Neuronal stem cell (in vitro differentiated cells): ENCODE measurements around the gene SEMA3E.
"Not testable (repeated sequence)": the region's sequence is repeated elsewhere in the genome, so short reads cannot be mapped to it uniquely, and the experiment has no call there.

Experiments used
- DNase-seq: peaks from one replicate; pipeline ENCODE4 v3.0.0-alpha.2; 2013; ENCODE audit warnings: low spot score
- H2AFZ ChIP-seq: one replicate; pipeline ENCODE4 v1.6.1; 2013; ENCODE audit warnings: mild to moderate bottlenecking, low read length, inconsistent platforms
- H2AK5ac ChIP-seq: 2 replicates; pipeline ENCODE4 v1.6.1; 2013; ENCODE audit warnings: low read depth, mild to moderate bottlenecking, inconsistent platforms, low read length, moderate library complexity, mixed read lengths
- H2BK120ac ChIP-seq: 2 replicates; pipeline ENCODE4 v1.6.1; 2013; ENCODE audit warnings: low read depth, mild to moderate bottlenecking, inconsistent platforms, low read length, moderate library complexity, mixed read lengths
- H2BK12ac ChIP-seq: one replicate; pipeline ENCODE4 v1.6.1; 2013; ENCODE audit warnings: low read length, inconsistent platforms
- H2BK15ac ChIP-seq: 2 replicates; pipeline ENCODE4 v1.6.1; 2013; ENCODE audit warnings: mild to moderate bottlenecking, low read length, inconsistent platforms, mixed read lengths
- H2BK5ac ChIP-seq: one replicate; pipeline ENCODE4 v1.6.1; 2013; ENCODE audit warnings: inconsistent platforms, mild to moderate bottlenecking, low read length, moderate library complexity
- H3K14ac ChIP-seq: one replicate; pipeline ENCODE4 v1.6.1; 2013; ENCODE audit warnings: low read length, inconsistent platforms
- H3K18ac ChIP-seq: 2 replicates; pipeline ENCODE4 v1.6.1; 2013; ENCODE audit warnings: low read length, inconsistent platforms
- H3K23ac ChIP-seq: 2 replicates; pipeline ENCODE4 v1.6.1; 2013; ENCODE audit warnings: low read depth, mild to moderate bottlenecking, mixed read lengths, low read length, inconsistent platforms; ENCODE audit not compliant: poor library complexity
- H3K27ac ChIP-seq: replicated peaks from 3 replicates; pipeline ENCODE4 v1.5.1; 2013; ENCODE audit warnings: low read length, inconsistent platforms
- H3K27me3 ChIP-seq, 3 experiments: 2 replicates each; pipeline ENCODE4 v1.6.1; 2013; ENCODE audit warnings: low read length in 3 of 3, mild to moderate bottlenecking in 2 of 3, inconsistent platforms in 1 of 3, low read depth in 1 of 3, mixed read lengths in 1 of 3, moderate library complexity in 1 of 3; ENCODE audit not compliant: control insufficient read depth in 3 of 3, insufficient read depth in 3 of 3
- H3K36me3 ChIP-seq, 2 donors: replicated peaks in 1 of 2; 2 replicates each; pipeline ENCODE4 v1.6.1; 2013; ENCODE audit warnings: low read length in 2 of 2; ENCODE audit not compliant: control insufficient read depth in 2 of 2, insufficient read depth in 2 of 2
- H3K4ac ChIP-seq: 2 replicates; pipeline ENCODE4 v1.6.1; 2013; ENCODE audit warnings: inconsistent platforms, mild to moderate bottlenecking, low read length, moderate library complexity
- H3K4me1 ChIP-seq, 2 donors: 1 replicate in 1 of 2; 2 replicates in 1 of 2; pipeline ENCODE4 v1.6.1; 2013; ENCODE audit warnings: low read length in 2 of 2, low read depth in 1 of 2; ENCODE audit not compliant: control insufficient read depth in 2 of 2, insufficient read depth in 1 of 2
- H3K4me2 ChIP-seq: one replicate; pipeline ENCODE4 v1.6.1; 2013; ENCODE audit warnings: mild to moderate bottlenecking, low read length, inconsistent platforms; ENCODE audit not compliant: insufficient read depth, poor library complexity, severe bottlenecking
- H3K4me3 ChIP-seq, 2 donors: 2 replicates each; pipeline ENCODE4 v1.5.1; 2013; ENCODE audit warnings: low read length in 2 of 2, mild to moderate bottlenecking in 2 of 2, inconsistent platforms in 1 of 2, moderate library complexity in 1 of 2
- H3K79me1 ChIP-seq: one replicate; pipeline ENCODE4 v1.6.1; 2013; ENCODE audit warnings: low read depth, mild to moderate bottlenecking, inconsistent platforms, low read length, moderate library complexity
- H3K9ac ChIP-seq: one replicate; pipeline ENCODE4 v1.6.1; 2013; ENCODE audit warnings: mild to moderate bottlenecking, low read depth, low read length, inconsistent platforms; ENCODE audit not compliant: poor library complexity
- H3K9me3 ChIP-seq, 2 donors: replicated peaks in 1 of 2; 2 replicates each; pipeline versions ENCODE3 to v1.6.1; 2013; ENCODE audit warnings: low read length in 2 of 2, mild to moderate bottlenecking in 2 of 2, inconsistent platforms in 1 of 2, low read depth in 1 of 2, mixed read lengths in 1 of 2, moderate library complexity in 1 of 2; ENCODE audit not compliant: control insufficient read depth in 2 of 2, insufficient read depth in 1 of 2
- H4K8ac ChIP-seq: one replicate; pipeline ENCODE4 v1.6.1; 2013; ENCODE audit warnings: low read depth, mild to moderate bottlenecking, inconsistent platforms, low read length, moderate library complexity
- H4K91ac ChIP-seq: one replicate; pipeline ENCODE4 v1.6.1; 2013; ENCODE audit warnings: low read length, low read depth, mild to moderate bottlenecking, inconsistent platforms; ENCODE audit not compliant: poor library complexity
- WGBS, 2 donors: extraction: QIAGEN DNeasy Blood & Tissue Kit; methylation state at CpG; one replicate each; pipeline ENCODE4 v1.1.7; 2013; ENCODE audit warnings: missing lambda C conversion rate in 2 of 2, mixed read lengths in 1 of 2; ENCODE audit not compliant: insufficient read length in 2 of 2, insufficient replicate concordance in 1 of 2; ENCODE audit errors: extremely low coverage in 2 of 2; 5-methylcytosine and 5-hydroxymethylcytosine counted together

SEMA3E gene

DNA sequence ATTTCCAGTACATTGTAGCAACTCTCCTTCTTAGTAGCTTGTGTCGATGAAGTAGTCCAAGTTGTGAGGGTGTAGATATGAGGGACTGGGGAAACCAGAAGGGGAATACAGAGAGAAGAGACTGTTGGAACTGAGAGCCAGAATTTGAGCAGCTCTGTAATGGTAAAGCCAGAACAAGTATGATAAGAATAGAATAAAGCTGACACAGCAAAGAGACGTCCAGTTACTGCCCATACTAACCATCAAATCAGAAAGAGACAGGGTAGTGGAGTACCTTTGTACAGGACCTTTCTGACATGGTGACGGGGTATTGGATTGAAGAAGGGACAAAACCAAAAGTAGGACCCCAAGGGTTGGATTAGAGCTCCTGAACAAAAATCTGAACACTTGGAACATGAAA is 206.0 kb downstream of the SEMA3E start:
- no peak overlapping the region for H2BK15ac ChIP-seq
- no peak overlapping the region for H2BK120ac ChIP-seq
- H3K23ac ChIP-seq, result no peak overlapping the region
- no peak overlapping the region for H3K18ac ChIP-seq
- no peak overlapping the region for H2BK12ac ChIP-seq
- DNase-seq, result no peak
- H3K36me3 ChIP-seq, result no peaks in the 10 kb centered on the region
- no peaks in the 10 kb centered on the region for H3K9me3 ChIP-seq
- no peak overlapping the region for H4K8ac ChIP-seq
- no CpG with 5 or more reads among the region's 3 CpGs for WGBS, 2 donors
- H2AK5ac ChIP-seq, result no peak overlapping the region
- no peak overlapping the region for H3K4me2 ChIP-seq
- H3K27ac ChIP-seq, result no peak overlapping the region
- no peak overlapping the region for H2AFZ ChIP-seq
- H3K4me1 ChIP-seq, result peaks cover 0 to 5% of the 10 kb centered on the region in 2 donors
- no peak overlapping the region for H3K14ac ChIP-seq
- no peak overlapping the region for H2BK5ac ChIP-seq
- no peak overlapping the region for H4K91ac ChIP-seq
- no peak overlapping the region for H3K4ac ChIP-seq
- no peak overlapping the region for H3K4me3 ChIP-seq
- no peaks in the 10 kb centered on the region for H3K27me3 ChIP-seq
- no peak overlapping the region for H3K9ac ChIP-seq
- no peaks in the 10 kb centered on the region for H3K79me1 ChIP-seq

DNA sequence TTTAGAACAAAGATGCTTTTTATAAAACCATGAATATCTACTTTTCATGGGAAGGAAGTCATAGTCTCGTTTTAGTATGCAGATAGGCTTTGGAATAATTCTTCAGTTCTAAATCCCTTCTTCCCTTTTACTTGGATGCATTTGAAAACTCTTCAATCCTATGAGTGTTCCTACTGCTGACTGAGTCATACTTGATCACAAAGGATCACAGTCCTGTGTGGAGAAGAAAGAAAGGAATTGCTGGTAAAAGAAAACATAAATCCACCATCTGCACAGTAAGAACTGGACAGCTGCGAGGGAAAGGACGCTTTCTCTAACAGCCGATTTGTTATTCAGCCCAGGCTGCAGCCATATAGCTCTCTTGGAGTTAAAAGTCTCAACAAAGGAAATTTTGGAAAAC is 209.9 kb downstream of the SEMA3E start:
- H3K27me3 ChIP-seq, result no peaks in the 10 kb centered on the region
- H3K9ac ChIP-seq, result no peak overlapping the region
- H2BK5ac ChIP-seq, result no peak overlapping the region
- H3K23ac ChIP-seq, result no peak overlapping the region
- no peak overlapping the region for H2BK12ac ChIP-seq
- H3K4me3 ChIP-seq, result no peak overlapping the region
- H2AFZ ChIP-seq, result peak overlapping the region; percentile 73
- no peak overlapping the region for H3K18ac ChIP-seq
- H2BK120ac ChIP-seq, result no peak overlapping the region
- H2BK15ac ChIP-seq, result no peak overlapping the region
- H3K4me1 ChIP-seq, result no peaks in the 10 kb centered on the region
- no CpG with 5 or more reads among the region's 4 CpGs for WGBS, 2 donors
- H4K91ac ChIP-seq, result no peak overlapping the region
- H3K79me1 ChIP-seq, result no peaks in the 10 kb centered on the region
- H3K4me2 ChIP-seq, result no peak overlapping the region
- no peaks in the 10 kb centered on the region for H3K36me3 ChIP-seq
- DNase-seq, result no peak
- H2AK5ac ChIP-seq, result no peak overlapping the region
- peaks cover 0 to 4% of the 10 kb centered on the region in 2 donors for H3K9me3 ChIP-seq
- no peak overlapping the region for H4K8ac ChIP-seq
- no peak overlapping the region for H3K27ac ChIP-seq
- no peak overlapping the region for H3K14ac ChIP-seq
- no peak overlapping the region for H3K4ac ChIP-seq

DNA sequence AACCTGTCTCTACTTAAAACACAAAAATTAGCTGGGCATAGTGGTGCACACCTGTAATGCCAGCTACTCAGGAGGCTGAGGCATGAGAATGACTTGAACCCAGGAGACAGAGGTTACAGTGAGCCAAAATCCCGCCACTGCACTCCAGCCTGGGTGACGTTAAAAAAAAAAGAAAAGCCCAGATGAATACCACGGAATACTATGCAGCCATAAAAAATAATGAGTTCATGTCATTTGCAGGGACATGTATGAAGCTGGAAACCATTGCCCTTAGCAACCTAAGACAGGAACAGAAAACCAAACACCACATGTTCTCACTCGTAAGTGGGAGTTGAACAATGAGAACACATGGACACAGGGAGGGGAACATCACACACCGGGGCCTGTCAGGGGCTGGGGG is 218.7 kb downstream of the SEMA3E start:
- H2BK5ac ChIP-seq, H3K27me3 ChIP-seq, H2BK120ac ChIP-seq, H2BK15ac ChIP-seq, H3K9me3 ChIP-seq, H3K36me3 ChIP-seq, H4K8ac ChIP-seq, H3K9ac ChIP-seq, H2AK5ac ChIP-seq, H4K91ac ChIP-seq, H3K4me2 ChIP-seq, H3K4ac ChIP-seq, H3K27ac ChIP-seq, H3K18ac ChIP-seq, H3K79me1 ChIP-seq, H2AFZ ChIP-seq, DNase-seq, H3K23ac ChIP-seq, H3K4me3 ChIP-seq, H3K14ac ChIP-seq, H2BK12ac ChIP-seq: not testable (repeated sequence)
- WGBS, 2 donors, result no CpG with 5 or more reads among the region's 5 CpGs
- H3K4me1 ChIP-seq, result peaks cover 0 to 15% of the 10 kb centered on the region in 2 donors

DNA sequence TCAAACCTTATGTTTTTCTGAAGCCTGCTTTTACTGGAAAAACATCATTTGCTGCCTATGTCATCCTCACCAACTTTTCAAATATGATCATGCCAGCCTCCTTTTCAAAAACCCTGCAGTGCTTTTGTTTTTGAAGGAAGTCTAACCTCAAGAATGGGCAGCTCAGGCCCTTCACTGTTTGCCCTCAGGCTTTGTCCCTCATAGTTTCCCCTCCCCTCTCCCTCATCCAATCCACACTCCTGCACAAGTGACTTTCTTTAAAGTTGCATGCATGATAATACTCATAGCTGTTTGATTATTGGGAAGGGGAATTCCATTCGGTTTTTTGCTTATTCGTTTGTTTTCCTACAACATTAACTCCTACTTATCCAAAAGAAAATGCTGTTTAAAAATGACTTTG is 219.4 kb downstream of the SEMA3E start:
- WGBS, 2 donors, result no CpG with 5 or more reads among the region's 2 CpGs
- no peak overlapping the region for H4K8ac ChIP-seq

More for the DNA sequence above, 219.4 kb downstream of the SEMA3E start:
- no peak overlapping the region for H2BK15ac ChIP-seq
- H3K79me1 ChIP-seq, result no peaks in the 10 kb centered on the region
- H3K9me3 ChIP-seq, result no peaks in the 10 kb centered on the region
- no peak overlapping the region for H3K18ac ChIP-seq
- no peak overlapping the region for H3K4me2 ChIP-seq
- no peak overlapping the region for H2BK12ac ChIP-seq
- peaks cover 0 to 15% of the 10 kb centered on the region in 2 donors for H3K4me1 ChIP-seq
- no peak overlapping the region for H3K9ac ChIP-seq
- no peak overlapping the region for H2BK5ac ChIP-seq
- no peaks in the 10 kb centered on the region for H3K36me3 ChIP-seq
- no peak overlapping the region for H2BK120ac ChIP-seq
- H3K23ac ChIP-seq, result no peak overlapping the region
- no peak overlapping the region for H4K91ac ChIP-seq
- no peak overlapping the region for H2AK5ac ChIP-seq
- no peak overlapping the region for H2AFZ ChIP-seq
- no peak overlapping the region for H3K27ac ChIP-seq
- H3K4ac ChIP-seq, result no peak overlapping the region
- DNase-seq, result no peak
- H3K14ac ChIP-seq, result no peak overlapping the region
- H3K4me3 ChIP-seq, result no peak overlapping the region
- no peaks in the 10 kb centered on the region for H3K27me3 ChIP-seq
